RWPE2 (cell line): ENCODE measurements around the gene HMGCLL1.

Experiments
- ATAC-seq: fragments of 200-7000 bp; cut with Tn5 transposase; 3 replicates; pipeline ENCODE4 v1.9.1; 2021; ENCODE audit warnings: low read depth
- DNase-seq: peaks from one replicate; pipeline ENCODE4 v3.0.0-alpha.2; 2020; ENCODE audit warnings: low spot score
- H3K27ac ChIP-seq: fragments of 450-650 bp; 2 replicates; pipeline ENCODE4 v1.5.1; 2017; ENCODE audit warnings: mild to moderate bottlenecking; ENCODE audit not compliant: poor library complexity, severe bottlenecking
- H3K27me3 ChIP-seq: fragments of 250-450 bp; sonication (Bioruptor Pico); 2 replicates; pipeline ENCODE4 v1.5.1; 2021; ENCODE audit warnings: mild to moderate bottlenecking, moderate library complexity; ENCODE audit not compliant: insufficient read depth, poor library complexity, severe bottlenecking
- H3K36me3 ChIP-seq: fragments of 250-450 bp; sonication (Bioruptor Pico); 2 replicates; pipeline ENCODE4 v1.5.1; 2020; ENCODE audit warnings: low read depth, mild to moderate bottlenecking, moderate library complexity
- H3K4me1 ChIP-seq: fragments of 250-450 bp; sonication (Bioruptor Pico); 2 replicates; pipeline ENCODE4 v1.5.1; 2021; ENCODE audit warnings: mild to moderate bottlenecking, moderate library complexity; ENCODE audit not compliant: insufficient read depth, poor library complexity, severe bottlenecking
- H3K4me3 ChIP-seq: fragments of 250-450 bp; sonication (Bioruptor Pico); 2 replicates; pipeline ENCODE4 v1.5.1; 2021; ENCODE audit warnings: mild to moderate bottlenecking, moderate library complexity; ENCODE audit not compliant: severe bottlenecking
- H3K9me3 ChIP-seq: fragments of 250-450 bp; sonication (Bioruptor Pico); 2 replicates; pipeline ENCODE4 v1.5.1; 2021; ENCODE audit warnings: mild to moderate bottlenecking, moderate library complexity; ENCODE audit not compliant: severe bottlenecking
- CTCF ChIP-seq: fragments of 450-650 bp; IDR thresholded peaks from one replicate; pipeline ENCODE4 v1.5.1; 2017; ENCODE audit warnings: mild to moderate bottlenecking, moderate library complexity; ENCODE audit not compliant: poor library complexity, severe bottlenecking

Gene HMGCLL1

GRCh38 chr6:55560290-55560885 lies 18.6 kb downstream of the HMGCLL1 start:
- Histone ChIP-seq H3K4me1 (no peaks in the 10 kb centered on the region), H3K27ac (no peak overlapping the region), H3K9me3 (no peaks in the 10 kb centered on the region), H3K27me3 (peaks cover 4% of the 10 kb centered on the region), H3K36me3 (no peaks in the 10 kb centered on the region), H3K4me3 (no peak overlapping the region)
- no peak for DNase-seq
- no peak for ATAC-seq
- TF ChIP-seq CTCF: no peak

DNA sequence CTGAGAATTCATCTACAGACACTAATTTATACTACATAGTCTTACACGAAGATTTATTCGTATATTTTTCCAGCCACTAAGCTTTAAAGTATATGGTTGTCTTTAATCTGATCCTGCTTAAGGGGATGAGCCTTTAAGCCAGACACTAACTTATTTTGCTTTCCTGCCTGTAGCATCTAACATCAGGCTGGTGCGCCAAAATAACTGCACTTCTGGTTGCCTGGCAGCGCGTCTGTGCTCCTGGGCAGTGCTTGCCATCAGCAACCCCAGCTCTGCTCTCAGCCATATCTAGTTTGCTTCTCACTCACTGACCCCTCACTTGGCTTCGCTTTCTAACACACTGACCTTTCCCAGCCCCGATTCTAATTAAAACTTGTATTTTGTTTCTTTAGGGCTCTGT lies 21.8 kb downstream of the HMGCLL1 start:
- Histone ChIP-seq H3K27me3 (peaks cover 4% of the 10 kb centered on the region), H3K4me1 (no peaks in the 10 kb centered on the region), H3K9me3 (no peaks in the 10 kb centered on the region), H3K36me3 (no peaks in the 10 kb centered on the region), H3K4me3 (no peak overlapping the region), H3K27ac (no peak overlapping the region)
- no peak for DNase-seq
- TF ChIP-seq CTCF: no peak
- ATAC-seq: no peak

DNA sequence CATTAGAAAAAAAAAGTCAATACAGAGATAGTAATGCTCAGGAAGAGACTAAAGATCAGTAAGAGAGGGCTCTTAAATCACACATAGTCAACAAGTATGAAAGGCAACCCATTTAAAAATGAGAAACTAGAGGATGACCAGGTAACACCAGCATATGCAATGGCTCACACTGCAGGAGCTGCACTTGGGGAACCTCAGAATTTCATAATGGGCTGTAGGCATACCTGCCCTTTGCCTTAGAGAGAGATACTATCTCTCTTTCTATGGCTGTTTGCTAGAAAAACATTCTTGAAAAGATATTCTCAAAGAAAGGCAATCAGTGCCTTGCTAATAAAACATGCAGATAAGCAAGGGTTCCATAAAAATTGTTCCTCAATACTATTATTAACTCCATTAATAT lies 33.2 kb downstream of the HMGCLL1 start:
- H3K27me3 ChIP-seq: no peaks in the 10 kb centered on the region
- H3K36me3 ChIP-seq: no peaks in the 10 kb centered on the region
- H3K4me1 ChIP-seq: no peaks in the 10 kb centered on the region
- ATAC-seq: no peak
- no peak overlapping the region for H3K4me3 ChIP-seq
- no peaks in the 10 kb centered on the region for H3K9me3 ChIP-seq
- no peak overlapping the region for H3K27ac ChIP-seq
- no peak for TF ChIP-seq CTCF
- no peak for DNase-seq

- Histone ChIP-seq H3K4me1 (no peaks in the 10 kb centered on the region), H3K4me3 (no peak overlapping the region), H3K9me3 (no peaks in the 10 kb centered on the region), H3K36me3 (no peaks in the 10 kb centered on the region), H3K27me3 (no peaks in the 10 kb centered on the region), H3K27ac (no peak overlapping the region)
- peak; percentile 25 for TF ChIP-seq CTCF
- ATAC-seq (no peak), DNase-seq (no peak)
These were observed 35.2 kb downstream of the HMGCLL1 start for GRCh38 chr6:55543633-55544309.

DNA sequence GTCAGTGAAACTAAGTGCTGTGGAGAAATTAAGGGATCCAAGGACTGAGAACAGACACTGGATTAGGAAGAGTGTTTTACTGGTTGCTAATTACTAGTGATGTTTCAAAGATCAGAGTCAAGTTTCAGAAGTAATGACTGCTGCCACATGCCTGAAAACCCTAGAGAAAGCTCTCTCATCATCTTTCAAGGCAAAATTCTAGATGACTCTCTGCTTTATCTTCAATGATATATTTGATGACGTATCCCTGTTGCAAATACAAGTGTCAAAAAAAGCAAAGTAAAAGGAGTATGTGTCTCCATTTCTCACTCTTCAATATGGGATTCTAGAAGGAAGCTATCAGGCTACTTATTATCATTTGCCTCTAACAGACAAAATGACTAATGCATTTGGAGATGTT lies 38.0 kb downstream of the HMGCLL1 start:
- no peak for TF ChIP-seq CTCF
- no peaks in the 10 kb centered on the region for H3K27me3 ChIP-seq
- H3K9me3 ChIP-seq: no peaks in the 10 kb centered on the region
- DNase-seq: no peak
- no peak overlapping the region for H3K4me3 ChIP-seq
- H3K4me1 ChIP-seq: no peaks in the 10 kb centered on the region
- H3K36me3 ChIP-seq: no peaks in the 10 kb centered on the region
- H3K27ac ChIP-seq: no peak overlapping the region
- no peak for ATAC-seq
